Measurements from ENCODE around the gene DNAJC27.
A peak's percentile ranks its signal among the peaks of the same experiment; 100 is the strongest.
"Not testable (repeated sequence)": the region's sequence is repeated elsewhere in the genome, so short reads cannot be mapped to it uniquely, and the experiment has no call there.

The DNAJC27 gene

GRCh38 chr2:24971536-24972314 is at the start of gene DNAJC27:
Gene DNAJC27 (minus strand): TSS chr2:24971955. CDS start chr2:24971904, 51 bp downstream.
- peak; percentile 97 for DNase-seq

- no peak for DNase-seq
Measured at GRCh38 chr2:25018681-25019080, 46.9 kb upstream of the DNAJC27 start.

- DNase-seq = no peak
Measured at GRCh38 chr2:25014631-25015030, 42.9 kb upstream of the DNAJC27 start.

- DNase-seq = not testable (repeated sequence)
Measured at GRCh38 chr2:25011342-25011741, 39.6 kb upstream of the DNAJC27 start.

- DNase-seq = no peak
Measured at GRCh38 chr2:25009954-25010353, 38.2 kb upstream of the DNAJC27 start.

GRCh38 chr2:25002066-25002465 is 30.3 kb upstream of the DNAJC27 start:
- DNase-seq = no peak

- no peak for DNase-seq
Measured at GRCh38 chr2:25001325-25001637, 29.5 kb upstream of the DNAJC27 start.

GRCh38 chr2:25000503-25001324 is 29.0 kb upstream of the DNAJC27 start:
- no peak for DNase-seq

GRCh38 chr2:25000036-25000435 is 28.3 kb upstream of the DNAJC27 start:
- no peak for DNase-seq

GRCh38 chr2:24999097-24999496 is 27.3 kb upstream of the DNAJC27 start:
- DNase-seq = not testable (repeated sequence)

GRCh38 chr2:24994146-24994724 is 22.5 kb upstream of the DNAJC27 start:
- DNase-seq = no peak

- DNase-seq = no peak
Measured at GRCh38 chr2:24993406-24994145, 21.8 kb upstream of the DNAJC27 start.

GRCh38 chr2:24986372-24986771 is 14.6 kb upstream of the DNAJC27 start:
- DNase-seq = peak; percentile 46

GRCh38 chr2:24985511-24985910 is 13.8 kb upstream of the DNAJC27 start:
- no peak for DNase-seq

GRCh38 chr2:24984912-24985311 is 13.2 kb upstream of the DNAJC27 start:
- DNase-seq = no peak

GRCh38 chr2:24981411-24982136 is 9.8 kb upstream of the DNAJC27 start:
- DNase-seq = no peak

GRCh38 chr2:24978661-24979060 is 6.9 kb upstream of the DNAJC27 start:
- DNase-seq = no peak

- no peak for DNase-seq
Measured at GRCh38 chr2:24977631-24978030, 5.9 kb upstream of the DNAJC27 start.

GRCh38 chr2:24973812-24974211 is 2.1 kb upstream of the DNAJC27 start:
- DNase-seq = peak; percentile 75

- DNase-seq = peak; percentile 59
Measured at GRCh38 chr2:24972315-24972961, 683 bp upstream of the DNAJC27 start.

- DNase-seq = no peak
Measured at GRCh38 chr2:24971286-24971535, 544 bp downstream of the DNAJC27 start.
